MM.1S (cell line): Measurements from ENCODE around the gene MROH7.

Experiments used
- CTCF ChIP-seq: fragments of 300-600 bp; sonication (generic); IDR thresholded peaks from 2 replicates; pipeline ENCODE4 v1.5.1; 2016; ENCODE audit warnings: antibody characterized with exemption, low read length, mixed read lengths
- EZH2 ChIP-seq: fragments of 300-600 bp; sonication (generic); optimal IDR thresholded peaks from 2 replicates; pipeline ENCODE3; 2017; ENCODE audit warnings: low read depth, mild to moderate bottlenecking, antibody characterized with exemption, low read length, mixed read lengths
- EZH2phosphoT487 ChIP-seq: fragments of 300-600 bp; sonication (generic); IDR thresholded peaks from 2 replicates; pipeline ENCODE4 v1.6.1; 2018; ENCODE audit warnings: antibody characterized with exemption, low read length

DNA sequence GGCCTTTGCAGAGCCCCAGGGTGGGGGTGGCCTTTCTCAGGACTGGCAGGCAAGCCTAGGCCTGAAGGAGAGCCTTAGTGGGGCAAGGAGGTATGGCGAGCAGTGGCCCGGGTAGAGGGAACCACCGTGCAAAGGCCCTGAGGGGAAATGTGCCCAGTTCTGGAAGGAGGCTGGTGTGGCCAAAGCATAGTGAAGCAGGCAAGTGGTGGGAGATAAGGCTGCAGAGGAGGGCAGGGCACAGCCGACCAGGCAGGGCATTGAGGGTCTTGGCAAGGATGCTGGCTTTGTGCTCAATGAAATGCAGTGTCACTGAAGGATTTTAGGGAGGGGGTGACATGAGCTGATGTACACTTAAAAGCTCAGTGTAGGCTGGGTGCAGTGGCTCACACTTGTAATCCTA, 22.8 kb downstream of the MROH7 start:
- TF ChIP-seq CTCF (no peak), EZH2 (no peak), EZH2phosphoT487 (no peak)
